ENCODE measurements around the gene ARHGAP26. TPM values are rescaled to one million over a fixed set of nuclear protein-coding genes. Genes with fewer than 3 reads are reported as not detected.

Gene ARHGAP26
- total RNA-seq, 1 donor from 2014 or later = 12.7 TPM

GRCh38 chr5:143168921-143169810 is 399.0 kb downstream of the ARHGAP26 start:
- intact Hi-C loops (cut with micrococcal nuclease) = no loop called here
- H3K9me3 Mint-ChIP-seq = no peaks in the 10 kb centered on the region
- peaks cover 7% of the 10 kb centered on the region for H3K4me1 Mint-ChIP-seq
- peaks cover 6% of the 10 kb centered on the region for H3K36me3 Mint-ChIP-seq (ENCODE audit: low read depth)
- H3K27me3 Mint-ChIP-seq = no peaks in the 10 kb centered on the region
- H3K4me3 Mint-ChIP-seq = no peak overlapping the region
- H3K27ac Mint-ChIP-seq = no peak overlapping the region
- no peak for DNase-seq

GRCh38 chr5:143170104-143170503 is 399.9 kb downstream of the ARHGAP26 start:
- Mint-ChIP-seq H3K36me3 (ENCODE audit: low read depth) (peaks cover 6% of the 10 kb centered on the region), H3K9me3 (no peaks in the 10 kb centered on the region), H3K27me3 (no peaks in the 10 kb centered on the region), H3K4me1 (peaks cover 6% of the 10 kb centered on the region), H3K4me3 (no peak overlapping the region), H3K27ac (no peak overlapping the region)
- no peak for DNase-seq
- intact Hi-C loops (cut with micrococcal nuclease) = no loop called here

- H3K9me3 Mint-ChIP-seq = no peaks in the 10 kb centered on the region
- no peaks in the 10 kb centered on the region for H3K27me3 Mint-ChIP-seq
- peaks cover 6% of the 10 kb centered on the region for H3K4me1 Mint-ChIP-seq
- H3K4me3 Mint-ChIP-seq = no peak overlapping the region
- H3K36me3 Mint-ChIP-seq (ENCODE audit: low read depth) = peaks cover 4% of the 10 kb centered on the region
- no peak for DNase-seq
- no peak overlapping the region for H3K27ac Mint-ChIP-seq
- intact Hi-C loops (cut with micrococcal nuclease) = no loop called here
These were observed 400.8 kb downstream of the ARHGAP26 start for GRCh38 chr5:143170977-143171376.

DNA sequence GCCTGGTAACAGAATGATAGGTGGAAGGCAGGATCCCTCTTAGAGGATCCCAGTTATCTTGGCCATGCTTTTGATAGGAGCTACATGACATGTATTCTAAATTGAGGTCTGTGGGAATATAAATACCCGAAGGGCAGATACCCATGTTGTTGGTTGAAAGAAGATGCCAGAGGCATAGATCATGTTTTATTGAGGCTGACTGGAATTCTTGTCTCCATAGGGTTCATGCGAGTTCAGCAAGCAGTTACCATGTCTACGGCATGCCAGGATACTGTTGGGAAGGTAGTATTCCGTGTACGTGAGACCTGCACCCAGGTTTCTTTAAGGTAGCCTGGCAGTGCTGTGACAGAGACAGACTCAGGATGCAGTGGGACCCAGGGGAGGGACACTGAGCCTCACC is 402.6 kb downstream of the ARHGAP26 start:
- no peak overlapping the region for H3K4me3 Mint-ChIP-seq
- no peaks in the 10 kb centered on the region for H3K27me3 Mint-ChIP-seq
- no peak for DNase-seq
- intact Hi-C loops (cut with micrococcal nuclease) = no loop called here
- H3K27ac Mint-ChIP-seq = no peak overlapping the region
- no peaks in the 10 kb centered on the region for H3K9me3 Mint-ChIP-seq
- H3K4me1 Mint-ChIP-seq = peaks cover 6% of the 10 kb centered on the region
- peaks cover 2% of the 10 kb centered on the region for H3K36me3 Mint-ChIP-seq (ENCODE audit: low read depth)

DNA sequence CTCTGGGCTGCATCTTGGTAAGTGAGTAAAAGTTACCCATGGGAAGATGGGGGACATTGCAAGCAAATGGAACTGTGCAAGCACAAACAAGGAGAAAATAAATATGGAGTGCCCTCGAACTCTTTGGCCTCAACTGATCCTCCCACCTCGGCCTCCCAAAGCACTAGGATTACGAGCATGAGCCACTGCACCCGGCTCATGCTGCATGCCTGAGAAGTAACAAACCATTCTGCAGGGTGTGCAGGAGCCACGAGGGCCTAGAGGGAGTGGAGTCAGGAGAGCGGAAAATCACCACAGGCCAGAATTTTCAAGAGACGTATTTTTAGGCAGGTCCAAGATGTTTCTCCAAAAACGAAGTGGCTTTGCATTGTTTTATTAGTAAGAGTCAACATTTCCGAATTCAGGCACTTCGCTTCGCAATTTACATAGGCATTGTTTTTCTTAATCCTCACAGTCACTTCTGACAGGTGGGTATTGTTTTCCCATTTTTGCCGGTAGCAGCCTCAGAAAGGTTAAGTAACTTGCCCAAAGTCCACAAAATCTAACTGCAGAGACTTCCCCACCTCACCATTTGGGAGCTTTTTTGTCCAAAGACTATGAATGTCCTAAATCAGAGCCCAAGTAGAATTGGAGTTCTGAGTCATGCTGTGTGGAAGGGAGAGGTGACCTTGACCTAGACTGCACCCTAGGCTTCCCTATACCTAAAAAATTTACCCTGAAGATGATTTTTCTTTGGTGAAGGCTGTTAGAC is 403.1 kb downstream of the ARHGAP26 start:
- DNase-seq = no peak
- no peak overlapping the region for H3K27ac Mint-ChIP-seq
- H3K36me3 Mint-ChIP-seq (ENCODE audit: low read depth) = peaks cover 2% of the 10 kb centered on the region
- H3K9me3 Mint-ChIP-seq = no peaks in the 10 kb centered on the region
- no peaks in the 10 kb centered on the region for H3K27me3 Mint-ChIP-seq
- H3K4me3 Mint-ChIP-seq = no peak overlapping the region
- peaks cover 6% of the 10 kb centered on the region for H3K4me1 Mint-ChIP-seq
- intact Hi-C loops (cut with micrococcal nuclease) = no loop called here

DNA sequence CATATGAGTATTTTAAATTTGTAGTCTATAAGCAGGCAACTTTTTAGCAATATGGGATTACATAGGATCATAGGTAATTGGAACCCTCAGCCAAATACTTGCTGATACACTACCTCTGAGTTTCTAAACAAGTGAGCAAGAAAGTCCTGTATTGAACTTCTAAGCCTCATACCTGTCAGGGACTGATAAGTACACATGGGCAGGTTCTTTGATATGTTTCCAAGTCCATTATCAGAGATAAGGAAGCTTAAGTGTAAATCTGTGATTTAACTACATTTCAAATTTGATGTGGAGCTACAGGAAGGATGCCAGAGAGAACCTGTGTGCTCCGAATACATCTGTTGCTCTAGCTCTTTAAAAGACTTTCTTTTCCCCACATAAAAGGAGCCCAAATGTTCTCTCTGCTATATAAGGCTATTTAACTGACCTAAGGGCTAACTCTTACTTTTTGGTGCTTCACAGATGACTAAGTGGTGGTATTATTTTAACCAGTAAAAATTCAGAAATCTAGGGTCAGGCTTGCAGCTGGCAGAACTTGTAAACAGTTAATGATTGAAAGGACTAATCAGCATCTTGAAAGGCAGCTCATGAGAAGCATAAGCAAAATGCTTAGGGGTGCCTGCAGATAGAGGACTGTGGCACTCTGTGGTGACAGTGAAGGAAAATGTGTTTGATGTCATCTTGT is 404.7 kb downstream of the ARHGAP26 start:
- H3K27me3 Mint-ChIP-seq = no peaks in the 10 kb centered on the region
- intact Hi-C loops (cut with micrococcal nuclease) = no loop called here
- H3K36me3 Mint-ChIP-seq (ENCODE audit: low read depth) = peaks cover 2% of the 10 kb centered on the region
- no peak for DNase-seq
- H3K4me1 Mint-ChIP-seq = peaks cover 6% of the 10 kb centered on the region
- no peaks in the 10 kb centered on the region for H3K9me3 Mint-ChIP-seq
- no peak overlapping the region for H3K27ac Mint-ChIP-seq
- no peak overlapping the region for H3K4me3 Mint-ChIP-seq

DNA sequence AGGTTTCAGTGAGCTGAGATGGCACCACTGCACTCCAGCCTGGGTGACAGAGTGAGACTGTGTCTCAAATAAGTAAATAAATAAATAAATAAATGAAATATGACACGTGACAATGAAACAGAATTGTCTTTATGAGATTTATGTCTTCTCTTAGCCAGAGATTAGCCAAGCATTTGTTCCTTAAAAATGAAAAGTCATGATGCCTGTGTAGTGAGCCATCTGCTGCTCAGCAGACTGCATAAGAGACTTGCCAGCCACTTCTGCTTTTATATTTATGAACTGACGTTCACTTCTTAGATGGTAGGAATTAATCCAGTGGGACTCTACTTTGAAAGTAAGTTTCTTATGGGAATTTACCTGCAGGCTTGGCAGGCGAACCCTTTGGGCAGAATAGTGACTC is 405.9 kb downstream of the ARHGAP26 start:
- no peak overlapping the region for H3K4me3 Mint-ChIP-seq
- no peak for DNase-seq
- H3K27me3 Mint-ChIP-seq = no peaks in the 10 kb centered on the region
- no peak overlapping the region for H3K27ac Mint-ChIP-seq
- H3K9me3 Mint-ChIP-seq = peaks cover 8% of the 10 kb centered on the region
- intact Hi-C loops (cut with micrococcal nuclease) = no loop called here
- H3K36me3 Mint-ChIP-seq (ENCODE audit: low read depth) = peaks cover 6% of the 10 kb centered on the region
- H3K4me1 Mint-ChIP-seq = peaks cover 10% of the 10 kb centered on the region

DNA sequence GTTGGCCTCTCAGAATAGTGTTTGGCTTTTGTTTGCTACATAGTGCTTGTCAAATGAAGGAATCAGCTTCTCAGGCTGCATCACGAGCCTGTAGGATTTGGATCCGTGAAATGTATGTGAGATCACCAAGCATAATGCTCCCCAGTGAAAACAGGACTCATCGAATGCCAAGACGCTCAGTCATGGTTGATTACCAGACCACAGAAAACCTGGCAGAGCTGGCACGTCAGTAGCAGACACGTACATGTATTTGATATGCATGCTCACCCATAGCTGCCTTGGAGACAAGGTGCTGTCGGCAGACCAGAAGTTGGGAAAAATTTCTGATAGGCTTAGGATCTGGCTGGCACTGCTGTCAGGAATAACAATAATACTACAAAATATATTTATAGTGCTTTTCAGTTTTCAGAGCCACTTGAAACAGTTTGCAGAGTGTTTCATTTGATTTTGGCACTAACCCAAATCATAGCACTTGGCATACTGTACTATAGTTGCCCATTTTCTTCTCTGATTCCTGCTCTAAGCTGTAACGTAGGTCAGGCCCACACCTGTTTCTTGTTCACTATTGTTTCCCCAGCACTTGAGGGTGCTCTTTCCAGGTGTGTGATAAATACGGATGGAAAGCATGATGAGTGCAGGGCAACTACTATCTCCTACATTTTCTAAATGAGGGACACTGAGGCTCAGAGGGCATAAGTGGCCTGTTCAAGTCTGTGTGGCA is 407.2 kb downstream of the ARHGAP26 start:
- peaks cover 21% of the 10 kb centered on the region for H3K4me1 Mint-ChIP-seq
- H3K36me3 Mint-ChIP-seq (ENCODE audit: low read depth) = peaks cover 17% of the 10 kb centered on the region
- no peak overlapping the region for H3K4me3 Mint-ChIP-seq
- H3K27ac Mint-ChIP-seq = no peak overlapping the region
- no peaks in the 10 kb centered on the region for H3K27me3 Mint-ChIP-seq
- peaks cover 19% of the 10 kb centered on the region for H3K9me3 Mint-ChIP-seq
- intact Hi-C loops (cut with micrococcal nuclease) = no loop called here
- DNase-seq = no peak

GRCh38 chr5:143179126-143179740 is 409.1 kb downstream of the ARHGAP26 start:
- Mint-ChIP-seq H3K9me3 (peaks cover 23% of the 10 kb centered on the region), H3K4me1 (peaks cover 34% of the 10 kb centered on the region), H3K27me3 (no peaks in the 10 kb centered on the region), H3K27ac (no peak overlapping the region), H3K4me3 (no peak overlapping the region), H3K36me3 (ENCODE audit: low read depth) (peaks cover 19% of the 10 kb centered on the region)
- intact Hi-C loops (cut with micrococcal nuclease) = no loop called here
- no peak for DNase-seq

DNA sequence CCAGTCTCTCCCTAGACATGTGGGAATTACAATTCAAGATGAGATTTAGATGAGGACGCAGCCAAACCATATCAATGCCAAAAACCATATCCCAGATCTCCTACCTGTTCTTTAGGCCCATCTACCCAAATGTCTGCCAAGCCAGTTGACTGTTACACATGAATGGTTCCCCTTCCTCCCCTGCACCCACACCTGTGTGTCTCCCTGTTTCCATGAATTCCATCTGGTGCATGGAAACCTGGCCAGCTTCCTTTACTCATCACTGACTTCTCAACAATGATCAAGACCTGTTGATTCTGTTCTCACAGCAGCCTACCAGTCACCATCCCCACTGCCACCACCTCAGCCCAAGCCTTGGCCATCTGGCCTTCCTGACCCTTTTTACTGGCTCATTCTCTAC is 410.6 kb downstream of the ARHGAP26 start:
- peaks cover 19% of the 10 kb centered on the region for H3K36me3 Mint-ChIP-seq (ENCODE audit: low read depth)
- H3K9me3 Mint-ChIP-seq = peaks cover 23% of the 10 kb centered on the region
- no peak overlapping the region for H3K4me3 Mint-ChIP-seq
- intact Hi-C loops (cut with micrococcal nuclease) = loop anchor here (5.0 kb wide), 1 partner anchor 53 kb away; no protein-coding TSS in a partner anchor
- peaks cover 39% of the 10 kb centered on the region for H3K4me1 Mint-ChIP-seq
- DNase-seq = no peak
- no peaks in the 10 kb centered on the region for H3K27me3 Mint-ChIP-seq
- peak overlapping the region; percentile 59 for H3K27ac Mint-ChIP-seq

- DNase-seq = no peak
- intact Hi-C loops (cut with micrococcal nuclease) = loop anchor here (5.0 kb wide), 1 partner anchor 54 kb away; no protein-coding TSS in a partner anchor
- no peaks in the 10 kb centered on the region for H3K27me3 Mint-ChIP-seq
- peak overlapping the region; percentile 62 for H3K27ac Mint-ChIP-seq
- peaks cover 41% of the 10 kb centered on the region for H3K4me1 Mint-ChIP-seq
- H3K4me3 Mint-ChIP-seq = no peak overlapping the region
- peaks cover 23% of the 10 kb centered on the region for H3K9me3 Mint-ChIP-seq
- H3K36me3 Mint-ChIP-seq (ENCODE audit: low read depth) = peaks cover 19% of the 10 kb centered on the region
These were observed 411.0 kb downstream of the ARHGAP26 start for GRCh38 chr5:143181173-143181572.

DNA sequence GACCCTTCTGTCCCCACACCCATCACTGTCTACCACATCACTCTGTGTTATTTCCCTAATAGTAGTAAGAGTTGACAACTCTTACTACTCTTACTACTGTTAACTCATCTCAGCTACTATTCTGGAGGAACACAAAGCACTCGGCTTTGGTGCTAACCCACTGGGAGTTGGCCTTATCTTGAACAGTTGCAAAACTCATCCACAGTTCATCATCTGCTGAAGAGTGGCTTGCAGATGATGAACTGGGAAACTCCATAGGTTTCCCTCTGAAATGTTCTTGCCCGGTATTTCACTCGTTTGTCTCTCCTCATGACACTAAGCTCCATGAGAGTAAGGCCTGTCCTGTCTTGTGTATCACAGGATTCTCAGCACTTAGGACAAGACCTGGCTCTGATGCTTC is 411.9 kb downstream of the ARHGAP26 start:
- DNase-seq = no peak
- Mint-ChIP-seq H3K9me3 (peaks cover 23% of the 10 kb centered on the region), H3K27me3 (no peaks in the 10 kb centered on the region), H3K27ac (peak overlapping the region; percentile 97), H3K4me1 (peaks cover 49% of the 10 kb centered on the region), H3K36me3 (ENCODE audit: low read depth) (peaks cover 19% of the 10 kb centered on the region), H3K4me3 (peak overlapping the region; percentile 5)
- intact Hi-C loops (cut with micrococcal nuclease) = loop anchor here (2.0 to 5.0 kb wide), 5 partner anchors 55 to 223 kb away; no protein-coding TSS in a partner anchor

Measured in activated CD4-positive, alpha-beta T cell treated with anti-CD3 and anti-CD28 coated beads, Interleukin-2, amount 10 ng/mL, durations not matched to agents 24 days and 14 days (primary cell).